Endometrium (tissue), 2 donors: ENCODE data around the gene INPPL1.
A peak's percentile ranks its signal among the peaks of the same experiment; 100 is the strongest.

Source experiments
- FAIRE-seq: peaks from 2 replicates; lab custom pipeline; 2012; peaks lifted over from hg19 to GRCh38; lab: Jason Lieb, UNC
- donor health status: control.
- donor health status: control.

Gene INPPL1

DNA sequence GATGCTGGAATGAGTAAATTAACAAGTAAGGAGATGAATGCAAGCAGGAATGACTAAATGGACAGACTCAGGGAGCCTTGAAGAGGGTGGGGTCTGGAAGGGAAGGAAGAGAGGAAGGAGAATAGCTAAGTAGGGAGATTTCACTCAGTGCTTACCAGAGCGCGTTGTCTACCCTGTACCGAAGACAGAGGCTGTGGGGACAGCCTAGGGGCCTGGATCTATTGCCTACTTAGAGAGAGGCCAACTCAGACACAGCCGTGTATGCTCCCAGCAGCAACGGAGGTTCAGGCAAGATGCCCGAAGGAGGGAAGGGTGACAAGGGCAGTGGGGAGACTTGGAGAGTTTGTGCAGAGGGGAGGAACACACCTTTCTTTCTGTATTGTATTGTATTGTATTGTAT lies 7.9 kb upstream of the INPPL1 start, which contains the start of gene FOLR2:
Gene FOLR2 (plus strand): TSS at position 157 of the 400 bp plus-strand sequence. CDS start 1,791 bp downstream, outside the sequence.
- FAIRE-seq = no peak

DNA sequence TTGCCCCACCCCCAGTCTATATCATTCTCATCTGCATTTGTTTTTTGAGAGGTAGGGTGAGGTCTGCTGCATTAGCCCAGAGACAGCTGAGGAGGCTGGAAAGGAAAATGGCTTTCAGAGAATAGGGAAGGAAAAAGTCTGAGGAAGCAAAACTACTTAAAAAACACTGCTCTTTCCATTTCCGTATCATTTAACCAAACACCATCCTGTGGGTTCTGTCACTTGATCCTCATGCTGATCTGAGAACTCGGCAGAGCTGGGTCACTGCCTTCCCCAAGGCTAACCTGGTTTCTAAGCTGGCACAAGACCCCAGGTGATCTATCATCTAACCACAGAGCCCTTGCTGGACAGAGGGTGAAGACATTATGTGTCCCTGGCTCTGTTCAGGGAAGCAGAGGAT lies 6.7 kb upstream of the INPPL1 start:
- no peak for FAIRE-seq

DNA sequence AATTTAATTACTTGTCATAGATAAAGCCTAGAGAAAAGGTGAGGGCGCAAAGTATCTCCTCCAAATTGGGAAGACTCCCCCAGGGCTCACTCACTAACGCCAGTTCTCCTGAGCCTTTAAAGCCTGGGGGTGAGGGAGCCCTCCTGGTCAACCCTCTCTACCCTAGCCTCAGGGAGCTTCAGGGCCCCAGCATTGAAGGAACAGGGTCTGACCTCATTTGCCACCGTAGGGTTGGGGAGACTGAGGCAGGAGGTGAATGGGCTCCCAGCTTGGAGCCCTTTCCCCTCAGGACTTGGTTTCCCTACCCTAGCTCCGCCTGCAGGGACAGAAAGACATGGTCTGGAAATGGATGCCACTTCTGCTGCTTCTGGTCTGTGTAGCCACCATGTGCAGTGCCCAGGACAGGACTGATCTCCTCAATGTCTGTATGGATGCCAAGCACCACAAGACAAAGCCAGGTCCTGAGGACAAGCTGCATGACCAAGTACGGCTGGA lies 6.3 kb upstream of the INPPL1 start:
- no peak for FAIRE-seq

DNA sequence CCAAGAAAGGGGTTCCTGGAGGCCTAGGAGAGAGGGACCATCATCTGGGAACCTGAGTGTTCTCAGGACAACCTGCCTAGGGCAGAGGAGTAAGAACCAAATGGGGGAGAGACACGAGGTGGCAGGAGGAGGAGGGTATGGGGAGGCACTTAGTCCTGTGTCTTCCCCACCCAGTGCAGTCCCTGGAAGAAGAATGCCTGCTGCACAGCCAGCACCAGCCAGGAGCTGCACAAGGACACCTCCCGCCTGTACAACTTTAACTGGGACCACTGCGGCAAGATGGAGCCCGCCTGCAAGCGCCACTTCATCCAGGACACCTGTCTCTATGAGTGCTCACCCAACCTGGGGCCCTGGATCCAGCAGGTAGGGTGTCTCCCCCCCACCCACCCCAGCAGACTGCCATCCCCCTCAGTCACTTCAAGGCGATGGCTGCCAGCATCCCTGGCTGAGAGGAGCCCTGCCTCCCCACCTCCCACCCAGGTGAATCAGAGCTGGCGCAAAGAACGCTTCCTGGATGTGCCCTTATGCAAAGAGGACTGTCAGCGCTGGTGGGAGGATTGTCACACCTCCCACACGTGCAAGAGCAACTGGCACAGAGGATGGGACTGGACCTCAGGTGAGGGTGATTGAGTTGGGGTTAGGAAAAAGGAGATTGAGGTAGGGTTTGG lies 3.7 kb upstream of the INPPL1 start:
- FAIRE-seq = no peak

DNA sequence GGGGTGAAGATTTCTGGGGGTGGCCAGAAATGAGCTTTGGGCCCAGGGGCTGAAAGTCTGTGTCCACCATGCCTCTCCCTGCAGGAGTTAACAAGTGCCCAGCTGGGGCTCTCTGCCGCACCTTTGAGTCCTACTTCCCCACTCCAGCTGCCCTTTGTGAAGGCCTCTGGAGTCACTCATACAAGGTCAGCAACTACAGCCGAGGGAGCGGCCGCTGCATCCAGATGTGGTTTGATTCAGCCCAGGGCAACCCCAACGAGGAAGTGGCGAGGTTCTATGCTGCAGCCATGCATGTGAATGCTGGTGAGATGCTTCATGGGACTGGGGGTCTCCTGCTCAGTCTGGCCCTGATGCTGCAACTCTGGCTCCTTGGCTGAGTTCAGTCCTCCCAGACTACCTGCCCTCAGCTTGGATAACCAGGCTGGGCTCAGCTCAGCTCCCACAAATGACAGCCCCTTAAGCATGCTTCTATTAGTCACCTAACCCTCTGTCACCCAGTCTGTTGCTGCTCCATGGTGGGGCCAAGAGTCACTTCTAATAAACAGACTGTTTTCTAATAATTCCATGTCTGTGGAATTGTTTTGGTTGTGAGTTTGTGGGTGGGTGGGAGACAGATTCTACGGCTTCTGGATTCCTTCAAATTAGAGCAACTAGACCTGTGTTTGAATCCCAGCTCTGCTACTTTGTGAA lies 3.0 kb upstream of the INPPL1 start:
- FAIRE-seq = no peak

DNA sequence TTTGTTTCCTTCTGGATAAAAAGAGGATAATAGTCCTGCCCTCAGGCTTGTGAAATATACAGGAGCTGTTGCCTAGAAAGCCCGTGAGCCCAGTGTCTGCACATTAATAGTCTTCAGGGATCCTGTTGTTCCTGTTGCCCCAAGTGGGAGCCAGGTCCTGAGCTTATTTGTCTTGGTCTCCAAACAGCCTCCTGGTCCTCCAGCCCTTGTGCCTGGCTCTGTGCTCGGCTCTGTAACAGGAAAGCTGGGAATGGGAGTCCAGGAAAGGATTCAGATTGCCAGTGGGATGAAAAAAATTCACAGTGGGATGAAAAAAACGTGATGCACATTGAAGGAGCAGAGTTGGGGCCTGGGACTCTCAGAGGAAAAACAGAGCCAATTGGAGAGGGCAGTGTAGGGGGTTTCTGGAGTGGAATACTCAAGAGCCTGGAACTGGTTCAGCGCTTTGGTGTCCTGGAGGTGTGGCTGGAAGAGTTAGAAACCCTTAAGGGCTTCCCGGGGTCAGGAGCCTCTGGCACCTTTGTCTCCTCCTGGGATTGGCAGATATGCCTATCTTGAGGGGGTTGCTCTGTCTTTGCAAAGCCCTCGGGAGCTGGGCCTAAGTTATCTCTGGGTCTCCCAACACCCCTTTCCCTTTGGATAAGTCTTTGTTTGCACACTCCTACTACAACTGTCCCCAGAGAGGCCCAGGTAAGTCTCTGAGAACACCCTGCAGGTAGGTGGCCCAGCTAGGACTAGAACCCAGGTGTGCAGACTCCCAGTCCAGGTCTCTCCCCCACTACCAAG lies 2.3 kb upstream of the INPPL1 start:
- FAIRE-seq = no peak

DNA sequence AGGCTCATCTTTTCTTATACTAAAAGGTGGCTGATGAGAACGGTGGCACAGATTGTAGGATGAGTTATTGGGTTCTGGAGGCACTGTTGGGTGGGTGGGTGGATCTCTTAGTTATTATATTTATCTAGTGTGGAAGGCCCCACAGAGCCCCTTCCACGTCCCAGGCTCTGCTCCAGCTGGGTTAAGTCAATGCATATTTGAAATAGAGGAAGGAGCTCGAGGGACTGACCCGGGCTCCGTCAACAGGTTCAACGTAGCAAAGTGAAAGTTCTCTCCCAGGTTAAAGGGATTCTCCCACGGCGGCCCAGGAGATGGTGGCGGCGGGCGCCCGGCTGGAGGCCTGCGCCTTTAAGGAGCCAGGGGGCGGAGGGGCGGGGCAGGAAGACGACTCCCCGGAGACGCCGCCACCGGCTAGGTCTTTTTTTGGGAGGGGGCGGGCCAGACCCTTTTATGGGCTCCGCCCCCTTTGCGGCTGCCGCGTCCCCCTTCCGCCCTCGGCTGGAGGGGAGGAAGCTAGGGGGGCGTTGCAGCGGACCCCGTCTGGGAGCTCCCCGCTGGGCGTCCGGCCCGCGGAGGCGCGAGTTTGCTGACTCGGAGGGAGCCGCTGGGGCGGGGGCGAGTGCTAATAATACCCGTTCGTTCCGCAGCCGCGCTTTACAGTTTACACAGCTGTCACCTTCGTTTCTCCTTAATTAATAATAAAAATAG lies 1.5 kb upstream of the INPPL1 start:
- peak; percentile 78 for FAIRE-seq

DNA sequence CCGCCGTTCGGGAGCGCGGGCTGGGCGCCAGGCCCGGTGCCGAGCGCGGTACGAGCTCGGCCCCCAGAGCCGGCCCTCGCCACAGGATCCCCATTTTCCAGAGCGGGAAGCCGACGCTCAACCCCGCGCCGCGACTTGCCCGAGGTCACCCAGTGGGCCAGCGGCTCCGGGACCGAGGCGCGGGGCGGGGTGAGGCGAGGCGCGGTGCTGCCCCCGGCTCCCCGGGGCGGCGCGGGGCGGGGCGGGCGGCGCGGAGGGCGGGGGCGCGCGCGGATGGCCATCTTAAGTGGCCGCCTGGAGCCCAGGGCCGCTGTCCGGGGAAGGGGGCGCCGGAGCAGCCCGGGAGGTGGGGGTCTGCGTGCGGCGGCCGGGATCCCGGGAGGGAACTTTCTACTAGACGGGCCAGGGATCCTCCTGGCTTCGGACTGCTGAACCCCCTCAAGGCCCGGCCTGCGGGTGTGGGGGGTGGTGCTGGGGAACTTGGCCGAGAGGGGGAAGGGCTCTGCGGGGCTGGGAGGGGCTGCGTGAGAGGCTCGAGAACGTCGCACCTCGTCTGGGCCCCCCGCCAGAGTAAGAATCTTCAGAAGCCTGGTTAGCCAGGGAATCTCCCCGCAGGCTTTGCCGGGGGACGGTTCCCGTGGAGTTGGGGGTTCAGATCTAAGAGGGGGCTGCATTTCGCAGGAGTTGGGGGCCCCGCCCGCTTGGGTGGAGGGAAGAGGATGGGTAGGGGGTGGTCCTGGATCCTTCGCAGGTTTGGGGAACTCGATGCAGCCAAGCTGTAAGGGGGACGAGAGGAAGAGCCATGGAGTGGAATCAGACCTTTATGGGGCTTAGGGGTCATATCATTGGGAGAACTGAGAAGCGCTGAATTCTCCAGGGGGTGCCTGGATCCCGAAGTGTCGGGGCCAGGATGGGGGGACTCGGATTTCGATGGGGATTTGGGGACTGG lies 678 bp upstream of the INPPL1 start:
- no peak for FAIRE-seq

DNA sequence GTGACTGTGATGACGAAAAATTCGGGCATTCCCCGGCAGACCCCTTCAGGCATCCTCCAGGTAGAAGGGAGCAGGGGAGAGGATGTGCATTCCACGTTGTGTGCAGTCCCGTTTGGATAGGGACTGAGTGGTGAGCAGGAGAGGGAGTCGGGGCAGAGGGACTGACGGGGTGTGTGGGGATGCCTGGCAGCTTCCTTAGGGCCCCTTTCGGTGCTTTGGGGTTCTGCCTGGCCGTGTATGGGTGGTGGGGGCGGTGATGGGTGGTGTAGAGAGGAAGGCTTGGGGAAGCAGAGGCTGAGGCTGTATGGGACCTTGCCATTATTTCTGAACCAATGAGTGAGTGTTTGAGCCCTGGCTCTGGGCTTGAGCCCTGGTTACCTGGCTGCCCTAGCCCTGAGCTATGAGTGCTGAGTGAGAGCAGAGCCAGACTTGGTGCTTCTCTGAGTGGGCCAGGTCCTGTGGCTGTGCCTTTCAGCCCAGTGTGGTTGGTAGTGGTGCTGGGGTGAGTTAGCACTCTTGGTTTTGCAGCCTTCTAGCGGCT lies 914 bp downstream of the INPPL1 start:
- FAIRE-seq = no peak

DNA sequence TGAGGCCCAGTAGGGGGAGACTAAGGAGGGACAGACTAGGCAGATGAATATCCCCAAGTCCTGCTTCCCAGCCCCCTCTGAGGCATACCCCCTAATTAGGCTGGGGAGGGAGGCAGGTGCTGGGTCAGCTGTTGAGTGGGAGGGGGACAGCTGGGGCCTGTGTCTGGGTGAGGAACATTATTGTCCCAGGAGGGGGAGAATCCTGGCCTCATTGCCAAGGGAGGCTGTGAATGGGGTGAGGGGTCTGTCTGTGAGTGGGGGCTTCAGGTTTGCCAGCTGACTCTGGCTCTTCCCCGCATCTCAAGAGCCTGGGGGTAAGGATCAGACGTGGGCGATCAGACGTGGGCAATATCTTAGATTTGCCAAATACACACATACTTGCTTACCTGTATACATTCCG lies 2.1 kb downstream of the INPPL1 start:
- FAIRE-seq = no peak

DNA sequence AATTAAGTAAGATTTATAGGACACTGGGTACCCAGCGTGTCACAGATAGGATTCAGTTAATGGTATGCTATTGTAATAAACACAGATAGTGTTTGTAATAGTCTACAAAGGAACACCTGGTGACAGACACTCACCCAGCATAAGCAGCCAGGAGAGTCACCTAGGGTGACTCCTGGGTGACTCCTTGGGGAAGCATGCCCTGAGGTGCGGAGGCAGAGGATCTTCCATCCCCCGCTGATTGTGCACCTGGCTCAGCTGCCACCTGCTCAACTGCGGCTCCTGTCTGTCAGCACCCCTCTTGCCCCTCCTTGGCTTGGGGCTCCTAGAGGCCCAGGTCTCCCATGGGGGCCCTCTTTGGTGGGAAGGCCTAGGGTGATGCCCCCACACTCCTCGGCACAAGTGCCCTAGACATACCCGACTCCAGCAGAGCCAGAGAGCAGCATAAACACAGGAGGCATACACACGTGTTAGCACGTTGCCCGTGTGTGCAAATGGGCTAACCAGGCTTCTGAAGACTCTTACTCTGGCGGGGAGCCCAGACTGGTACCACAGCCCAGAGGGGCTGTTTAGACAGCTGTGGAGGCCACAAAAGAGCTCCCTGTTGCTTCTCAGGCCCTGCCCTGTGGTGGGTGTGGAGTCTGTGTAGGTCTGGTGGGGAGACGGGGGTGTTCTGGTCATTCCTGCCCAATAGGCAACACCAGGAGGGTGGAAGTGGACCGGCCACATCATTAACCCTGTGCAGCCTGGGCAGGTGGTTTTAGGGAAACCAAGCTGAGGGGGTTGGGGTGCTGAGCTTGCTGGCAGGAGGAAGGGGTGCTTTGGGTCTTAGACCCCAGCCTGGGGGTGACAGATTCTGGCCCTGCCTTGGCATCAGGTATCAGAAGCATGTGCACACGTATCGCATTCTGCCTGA lies 3.0 kb downstream of the INPPL1 start:
- FAIRE-seq = no peak

DNA sequence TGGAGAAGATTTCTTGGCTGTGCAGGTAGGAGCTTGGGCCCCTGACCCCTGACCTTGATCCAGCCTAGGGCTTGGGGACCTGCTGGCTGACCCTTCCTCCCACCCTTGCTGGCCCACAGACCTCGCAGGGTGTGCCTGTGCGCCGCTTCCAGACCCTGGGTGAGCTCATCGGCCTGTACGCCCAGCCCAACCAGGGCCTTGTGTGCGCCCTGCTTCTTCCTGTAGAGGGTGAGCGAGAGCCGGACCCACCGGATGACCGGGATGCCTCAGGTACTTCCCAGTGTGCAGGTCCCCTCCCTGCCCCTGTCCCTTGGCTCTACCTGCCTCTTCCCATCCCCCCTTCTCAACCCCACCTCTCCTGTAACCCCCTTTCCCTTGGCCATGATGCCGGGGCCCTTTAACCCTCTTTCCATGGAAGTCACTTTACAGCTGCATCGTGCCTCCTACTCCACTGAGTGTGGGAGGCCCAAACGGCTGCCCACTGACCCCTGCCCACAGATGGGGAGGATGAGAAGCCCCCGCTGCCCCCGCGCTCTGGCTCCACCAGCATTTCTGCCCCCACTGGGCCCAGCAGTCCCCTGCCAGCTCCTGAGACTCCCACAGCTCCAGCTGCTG lies 3.8 kb downstream of the INPPL1 start:
- FAIRE-seq = no peak

DNA sequence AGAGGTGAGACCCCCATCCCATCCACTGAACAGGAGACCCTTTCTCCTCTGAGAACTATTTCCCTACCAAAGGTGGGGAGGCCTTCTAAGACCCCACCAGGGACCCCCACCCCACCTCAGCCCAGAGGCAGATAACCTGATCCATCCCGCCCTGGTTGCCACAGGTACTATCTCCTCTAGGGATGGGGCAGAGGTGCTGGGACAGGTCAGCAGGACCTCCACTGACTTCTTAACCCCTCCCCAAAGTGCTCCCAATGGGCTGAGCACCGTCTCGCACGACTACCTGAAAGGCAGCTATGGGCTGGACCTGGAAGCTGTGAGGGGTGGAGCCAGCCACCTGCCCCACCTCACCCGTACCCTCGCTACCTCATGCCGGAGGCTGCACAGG lies 4.3 kb downstream of the INPPL1 start:
- no peak for FAIRE-seq

DNA sequence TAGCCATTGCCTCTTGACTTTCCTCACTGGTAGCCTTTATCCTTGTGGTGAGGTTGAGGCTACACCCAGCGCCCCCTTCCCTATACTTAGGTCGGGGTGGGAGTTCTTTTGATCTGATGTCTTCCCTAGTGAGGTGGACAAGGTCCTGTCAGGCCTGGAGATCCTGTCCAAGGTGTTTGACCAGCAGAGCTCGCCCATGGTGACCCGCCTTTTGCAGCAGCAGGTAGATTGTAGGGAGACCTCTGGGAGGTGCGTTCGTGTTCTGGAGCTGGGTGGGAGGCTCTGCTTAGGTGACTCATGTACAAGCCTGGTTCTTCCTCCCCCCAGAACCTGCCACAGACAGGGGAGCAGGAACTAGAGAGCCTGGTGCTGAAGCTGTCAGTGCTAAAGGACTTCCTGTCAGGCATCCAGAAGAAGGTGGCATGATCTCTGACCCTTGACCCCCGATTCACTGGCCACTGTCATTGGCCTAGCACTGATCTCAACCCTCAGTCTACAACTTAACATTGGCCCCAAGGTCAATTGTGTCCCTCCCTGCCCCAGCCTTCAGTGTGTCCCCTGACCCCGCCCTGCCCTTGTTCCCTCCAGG lies 4.9 kb downstream of the INPPL1 start:
- no peak for FAIRE-seq

DNA sequence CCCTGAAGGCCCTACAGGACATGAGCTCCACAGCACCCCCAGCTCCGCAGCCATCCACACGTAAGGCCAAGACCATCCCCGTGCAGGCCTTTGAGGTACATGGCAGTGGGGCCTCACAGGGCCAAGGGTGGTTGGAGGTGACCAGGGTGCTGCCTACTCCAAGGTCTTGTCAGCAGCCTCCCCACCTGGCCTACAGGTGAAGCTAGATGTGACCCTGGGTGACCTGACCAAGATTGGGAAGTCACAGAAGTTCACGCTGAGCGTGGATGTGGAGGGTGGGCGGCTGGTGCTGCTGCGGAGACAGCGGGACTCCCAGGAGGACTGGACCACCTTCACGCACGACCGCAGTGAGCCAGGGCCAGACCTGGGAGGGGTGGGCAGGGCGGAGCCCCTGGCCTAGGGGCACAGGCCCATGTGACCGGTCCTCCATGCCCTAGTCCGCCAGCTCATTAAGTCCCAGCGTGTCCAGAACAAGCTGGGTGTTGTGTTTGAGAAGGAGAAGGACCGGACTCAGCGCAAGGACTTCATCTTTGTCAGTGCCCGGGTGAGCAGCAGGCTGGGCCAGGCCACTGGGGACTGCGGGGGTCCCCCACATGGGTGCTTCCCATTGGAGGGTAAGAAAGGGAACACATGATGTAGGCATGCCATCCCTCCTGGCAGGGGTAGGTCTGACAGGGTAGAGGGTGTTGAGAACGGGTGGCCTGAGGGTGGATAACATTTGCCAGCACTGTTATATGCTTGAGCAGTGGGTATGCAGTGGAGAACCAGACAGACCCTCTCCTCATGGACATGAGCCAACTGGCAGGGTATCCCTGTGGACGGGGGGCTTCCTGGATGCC lies 5.6 kb downstream of the INPPL1 start:
- FAIRE-seq = no peak

DNA sequence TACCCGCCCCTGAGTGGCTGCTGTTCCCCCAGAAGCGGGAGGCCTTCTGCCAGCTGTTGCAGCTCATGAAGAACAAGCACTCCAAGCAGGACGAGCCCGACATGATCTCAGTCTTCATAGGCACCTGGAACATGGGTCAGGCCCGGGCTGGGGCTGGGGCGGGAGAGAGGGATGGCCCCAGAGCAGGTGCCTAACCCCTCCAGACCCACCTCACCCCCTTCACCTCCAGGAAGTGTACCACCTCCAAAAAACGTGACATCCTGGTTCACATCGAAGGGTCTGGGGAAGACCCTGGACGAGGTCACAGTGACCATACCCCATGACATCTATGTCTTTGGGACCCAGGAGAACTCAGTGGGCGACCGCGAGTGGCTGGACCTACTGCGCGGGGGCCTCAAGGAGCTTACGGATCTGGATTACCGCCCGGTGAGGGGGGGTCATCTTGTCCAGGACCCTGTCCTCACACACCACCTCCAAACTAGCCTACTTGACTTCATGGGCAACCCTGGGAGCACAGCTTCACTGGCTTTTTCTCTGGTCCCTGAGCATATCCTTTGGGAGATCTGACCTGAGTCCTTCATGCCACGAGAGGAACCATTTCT lies 6.3 kb downstream of the INPPL1 start:
- FAIRE-seq = no peak

DNA sequence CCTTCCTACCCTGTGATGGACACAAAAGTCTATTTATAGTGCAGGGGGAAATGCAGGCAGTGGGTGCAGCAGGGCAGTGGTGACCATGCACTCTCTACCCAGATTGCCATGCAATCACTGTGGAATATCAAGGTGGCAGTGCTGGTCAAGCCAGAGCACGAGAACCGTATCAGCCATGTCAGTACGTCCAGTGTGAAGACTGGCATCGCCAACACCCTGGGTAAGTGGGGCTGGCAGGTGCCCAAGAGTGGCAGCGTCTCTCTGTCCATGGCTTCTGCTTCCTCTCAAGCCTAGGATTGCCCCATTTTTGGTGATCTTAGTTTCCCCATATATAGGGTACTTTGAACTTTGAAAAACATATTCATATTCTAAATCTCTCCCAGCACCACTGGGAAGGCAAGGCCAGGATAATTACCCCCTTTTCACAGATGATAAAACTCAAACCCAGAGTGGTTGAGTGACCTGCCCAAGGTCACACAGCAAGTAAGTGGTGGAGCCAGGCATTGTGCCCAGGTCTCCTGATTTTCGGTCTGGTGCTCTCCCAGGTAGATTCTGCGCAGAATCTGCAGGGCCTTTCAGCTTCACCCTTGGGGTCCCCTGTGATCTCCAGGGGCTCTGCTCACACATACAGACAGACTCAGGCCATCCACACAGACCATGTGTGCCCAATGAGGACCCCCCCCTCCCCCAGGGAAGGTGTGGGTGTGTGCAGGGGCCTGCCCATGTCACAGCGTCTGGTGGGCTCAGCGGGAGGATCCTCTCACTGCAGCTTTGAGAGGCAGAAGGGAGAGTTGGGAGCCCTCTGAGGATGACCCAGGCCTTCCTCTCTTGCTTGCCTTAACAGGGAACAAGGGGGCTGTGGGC lies 7.1 kb downstream of the INPPL1 start:
- FAIRE-seq = no peak
